Activated CD8-positive, alpha-beta memory T cell treated with anti-CD3 and anti-CD28 coated beads, Interleukin-2, amount 50 U/mL, for 4 hours (primary cell): Measurements from ENCODE around the gene NFKBIB.
A peak's percentile ranks its signal among the peaks of the same experiment; 100 is the strongest.

ENCODE experiments used
- DNase-seq: peaks from one replicate; pipeline ENCODE4 v3.0.0-alpha.2; 2020

The NFKBIB gene

GRCh38 chr19:38907670-38908069, 7.9 kb downstream of the NFKBIB start:
- DNase-seq = no peak

GRCh38 chr19:38908911-38909310, 9.1 kb downstream of the NFKBIB start:
- no peak for DNase-seq

- DNase-seq = no peak
Measured at GRCh38 chr19:38910488-38910887, 10.7 kb downstream of the NFKBIB start.

GRCh38 chr19:38911388-38912001, 11.7 kb downstream of the NFKBIB start:
- no peak for DNase-seq

- DNase-seq = no peak
Measured at GRCh38 chr19:38912600-38913514, 13.1 kb downstream of the NFKBIB start.

- no peak for DNase-seq
Measured at GRCh38 chr19:38913958-38914357, 14.2 kb downstream of the NFKBIB start.

- no peak for DNase-seq
Measured at GRCh38 chr19:38915329-38916321, 15.9 kb downstream of the NFKBIB start.

GRCh38 chr19:38917516-38917915, 17.7 kb downstream of the NFKBIB start:
- no peak for DNase-seq

GRCh38 chr19:38917921-38918491, 18.2 kb downstream of the NFKBIB start:
- no peak for DNase-seq

- DNase-seq = no peak
Measured at GRCh38 chr19:38918526-38918925, 18.8 kb downstream of the NFKBIB start.

GRCh38 chr19:38919837-38920601, 20.2 kb downstream of the NFKBIB start:
- no peak for DNase-seq

GRCh38 chr19:38920602-38921419, 21.0 kb downstream of the NFKBIB start:
- no peak for DNase-seq

GRCh38 chr19:38921420-38922274, 21.9 kb downstream of the NFKBIB start:
- no peak for DNase-seq

- DNase-seq = no peak
Measured at GRCh38 chr19:38922482-38922881, 22.7 kb downstream of the NFKBIB start.

- no peak for DNase-seq
Measured at GRCh38 chr19:38924388-38924787, 24.6 kb downstream of the NFKBIB start.

GRCh38 chr19:38928391-38929001, 28.7 kb downstream of the NFKBIB start:
- DNase-seq = no peak

GRCh38 chr19:38929929-38930775, 30.4 kb downstream of the NFKBIB start, which contains the start of gene SARS2:
TSS of gene SARS2 (minus strand) at chr19:38930763. CDS start at chr19:38930736, 27 bp downstream.
- peak; percentile 90 for DNase-seq

GRCh38 chr19:38930776-38931520, 31.2 kb downstream of the NFKBIB start, which contains the start of gene MRPS12:
TSS of gene MRPS12 (plus strand) at chr19:38930944. CDS start at chr19:38931295, 351 bp downstream.
- peak; percentile 97 for DNase-seq
